ENCODE results near the gene ABCC3.
"Not testable (repeated sequence)": the region's sequence is repeated elsewhere in the genome, so short reads cannot be mapped to it uniquely, and the experiment has no call there.

Gene ABCC3

GRCh38 chr17:50672071-50672470 is 37.4 kb downstream of the ABCC3 start:
- DNase-seq, result no peak

GRCh38 chr17:50672831-50673551 is 38.3 kb downstream of the ABCC3 start:
- no peak for DNase-seq

- no peak for DNase-seq
These were observed 40.5 kb downstream of the ABCC3 start for GRCh38 chr17:50675190-50675589.

- DNase-seq, result no peak
These were observed 40.9 kb downstream of the ABCC3 start for GRCh38 chr17:50675627-50676026.

GRCh38 chr17:50676065-50676975 is 41.6 kb downstream of the ABCC3 start:
- DNase-seq, result no peak

GRCh38 chr17:50677851-50678375 is 43.2 kb downstream of the ABCC3 start:
- no peak for DNase-seq

GRCh38 chr17:50679008-50679544 is 44.4 kb downstream of the ABCC3 start:
- DNase-seq, result no peak

- no peak for DNase-seq
These were observed 45.4 kb downstream of the ABCC3 start for GRCh38 chr17:50680126-50680525.

GRCh38 chr17:50680543-50681262 is 46.0 kb downstream of the ABCC3 start:
- DNase-seq, result not testable (repeated sequence)

- no peak for DNase-seq
These were observed 46.9 kb downstream of the ABCC3 start for GRCh38 chr17:50681263-50682200.

GRCh38 chr17:50682441-50682840 is 47.8 kb downstream of the ABCC3 start:
- no peak for DNase-seq

- no peak for DNase-seq
These were observed 48.3 kb downstream of the ABCC3 start for GRCh38 chr17:50682938-50683337.

- no peak for DNase-seq
These were observed 49.0 kb downstream of the ABCC3 start for GRCh38 chr17:50683434-50684287.

- DNase-seq, result no peak
These were observed 49.6 kb downstream of the ABCC3 start for GRCh38 chr17:50684288-50684611.

- DNase-seq, result no peak
These were observed 50.1 kb downstream of the ABCC3 start for GRCh38 chr17:50684612-50685333.

- no peak for DNase-seq
These were observed 50.6 kb downstream of the ABCC3 start for GRCh38 chr17:50685334-50685665.

- no peak for DNase-seq
These were observed 51.2 kb downstream of the ABCC3 start for GRCh38 chr17:50685691-50686493.

- no peak for DNase-seq
These were observed 52.0 kb downstream of the ABCC3 start for GRCh38 chr17:50686494-50687199.
